ENCODE measurements around the gene PGAP6.

Gene PGAP6

DNA sequence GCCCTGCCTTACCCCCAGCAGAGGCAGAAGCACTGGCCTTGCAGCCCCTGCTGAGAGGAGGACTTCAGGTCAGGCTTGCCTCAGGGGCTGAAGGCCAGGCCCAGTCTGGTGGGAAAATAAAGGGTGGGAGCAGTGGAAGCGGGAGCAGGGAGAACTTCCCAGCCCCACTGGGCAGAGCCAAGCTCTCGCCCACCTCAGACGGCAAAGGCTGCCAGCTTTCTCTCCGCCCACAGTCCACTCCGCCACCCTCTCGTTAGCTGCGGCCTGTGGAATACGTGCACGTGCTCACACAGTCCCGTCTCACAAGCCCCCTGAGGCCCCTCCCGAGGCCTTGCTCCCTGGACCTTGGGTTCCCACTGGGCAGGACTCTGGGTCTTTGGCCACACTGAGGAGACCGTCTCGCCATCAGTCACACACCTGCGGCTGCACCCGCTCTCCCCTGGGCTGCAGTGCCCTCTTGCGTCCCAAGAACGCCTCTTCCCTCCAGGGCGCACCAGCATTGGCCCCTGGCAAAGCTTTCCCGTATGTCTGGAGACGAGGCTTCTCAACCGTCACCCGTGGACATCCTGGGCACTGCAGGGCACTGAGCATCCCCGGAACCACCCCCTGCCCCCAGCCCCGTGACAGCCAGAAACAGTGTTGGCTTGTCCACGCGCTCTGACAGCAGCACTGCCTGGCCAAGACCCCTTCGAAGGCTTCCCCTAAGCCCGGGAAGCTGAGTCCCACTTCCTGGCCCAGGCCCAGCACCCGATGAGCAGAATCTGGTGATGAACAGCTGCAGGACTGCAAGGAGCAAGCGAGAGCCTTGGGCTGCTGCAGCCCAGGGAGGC is 19.7 kb downstream of the PGAP6 start:
- TF ChIP-seq Cebpa-rat (IDR thresholded peaks at IDR 0.05), result no peak
- H3K27ac ChIP-seq, result peak overlapping the region; percentile 18; the same call in 1 of the 2 replicates
- peaks cover 55% of the 10 kb centered on the region for H3K4me1 ChIP-seq
- no peaks in the 10 kb centered on the region for H3K9me3 ChIP-seq
- H3K4me2 ChIP-seq, result peak overlapping the region; percentile 67
- no peaks in the 10 kb centered on the region for H3K27me3 ChIP-seq
- H3K36me3 ChIP-seq, result peaks cover 10% of the 10 kb centered on the region
- H3K4me3 ChIP-seq, result no peak overlapping the region
- peaks cover 7% of the 10 kb centered on the region; the same call in 1 of the 2 replicates for H4K20me1 ChIP-seq
- no peak overlapping the region for H3K9ac ChIP-seq

DNA sequence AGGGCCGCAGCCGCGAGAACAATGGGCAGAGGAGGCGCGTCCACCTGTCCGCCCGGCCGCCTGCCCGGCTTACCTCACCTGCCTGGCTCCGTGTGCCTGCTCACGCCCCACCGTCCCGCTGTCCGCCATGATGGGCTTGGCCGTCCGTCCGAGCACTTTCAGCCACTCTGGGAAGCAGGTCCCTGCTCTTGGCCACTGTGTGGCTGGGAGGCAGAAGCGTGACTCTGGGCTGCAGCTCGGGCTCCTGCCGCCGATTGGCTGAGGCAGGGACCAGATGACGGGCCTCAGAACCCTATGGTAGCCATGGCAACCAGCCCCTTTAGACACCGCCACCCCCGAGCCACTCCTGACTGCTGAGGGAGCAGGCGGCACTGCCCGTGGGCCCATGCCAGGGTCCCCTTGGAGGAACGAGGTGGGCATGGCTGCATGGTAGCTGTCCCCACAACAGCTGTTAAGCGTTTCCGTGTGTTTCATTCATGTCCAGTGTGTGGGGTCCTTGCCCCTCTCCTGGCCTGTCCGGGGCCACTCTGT is 20.4 kb downstream of the PGAP6 start:
- Histone ChIP-seq H3K4me1 (peaks cover 48% of the 10 kb centered on the region), H3K36me3 (peaks cover 3% of the 10 kb centered on the region; the same call in 1 of the 2 replicates), H3K27ac (peak overlapping the region; percentile 18; the same call in 1 of the 2 replicates), H3K9me3 (no peaks in the 10 kb centered on the region), H3K9ac (no peak overlapping the region), H4K20me1 (peaks cover 3% of the 10 kb centered on the region; the same call in 1 of the 2 replicates), H3K4me3 (no peak overlapping the region), H3K4me2 (peak overlapping the region; percentile 67; the same call in 1 of the 2 replicates), H3K27me3 (no peaks in the 10 kb centered on the region)
- no peak for TF ChIP-seq Cebpa-rat (IDR thresholded peaks at IDR 0.05)

DNA sequence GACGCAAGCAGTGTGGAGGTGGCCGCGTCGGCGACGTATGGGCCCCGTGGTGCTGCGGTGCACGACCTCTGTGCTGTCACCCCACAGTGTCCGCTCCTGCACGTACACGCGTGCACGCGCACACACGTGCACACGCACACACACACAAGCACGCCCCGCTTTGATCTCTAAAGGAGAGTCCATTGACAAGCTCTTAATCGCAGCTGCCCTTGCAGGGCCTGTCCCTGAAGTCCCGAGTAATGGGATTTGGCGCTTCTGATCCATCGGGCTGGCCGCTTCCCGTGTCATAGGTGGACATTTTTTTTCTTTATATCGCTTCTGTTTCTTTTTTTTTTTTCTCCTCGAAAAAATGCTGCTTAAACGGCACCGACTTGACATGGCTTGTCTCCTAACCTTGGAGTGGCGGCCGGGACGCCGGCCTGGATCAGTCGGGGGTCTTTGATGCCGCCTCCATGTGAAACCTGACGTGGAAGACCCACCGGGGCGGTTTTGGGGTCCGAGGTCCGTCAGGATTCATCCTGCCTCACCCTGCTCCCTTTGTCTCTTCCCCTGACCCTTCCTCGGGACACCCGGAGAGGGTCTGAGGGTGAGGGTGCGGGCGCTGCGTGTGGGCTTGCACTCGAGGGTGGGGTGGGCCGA is 21.0 kb downstream of the PGAP6 start:
- no peaks in the 10 kb centered on the region for H3K9me3 ChIP-seq
- no peak for TF ChIP-seq Cebpa-rat (IDR thresholded peaks at IDR 0.05)
- peaks cover 43% of the 10 kb centered on the region for H3K4me1 ChIP-seq
- no peaks in the 10 kb centered on the region for H4K20me1 ChIP-seq
- H3K9ac ChIP-seq, result no peak overlapping the region
- no peak overlapping the region for H3K4me3 ChIP-seq
- no peak overlapping the region for H3K4me2 ChIP-seq
- no peaks in the 10 kb centered on the region for H3K36me3 ChIP-seq
- H3K27me3 ChIP-seq, result no peaks in the 10 kb centered on the region
- no peak overlapping the region for H3K27ac ChIP-seq

DNA sequence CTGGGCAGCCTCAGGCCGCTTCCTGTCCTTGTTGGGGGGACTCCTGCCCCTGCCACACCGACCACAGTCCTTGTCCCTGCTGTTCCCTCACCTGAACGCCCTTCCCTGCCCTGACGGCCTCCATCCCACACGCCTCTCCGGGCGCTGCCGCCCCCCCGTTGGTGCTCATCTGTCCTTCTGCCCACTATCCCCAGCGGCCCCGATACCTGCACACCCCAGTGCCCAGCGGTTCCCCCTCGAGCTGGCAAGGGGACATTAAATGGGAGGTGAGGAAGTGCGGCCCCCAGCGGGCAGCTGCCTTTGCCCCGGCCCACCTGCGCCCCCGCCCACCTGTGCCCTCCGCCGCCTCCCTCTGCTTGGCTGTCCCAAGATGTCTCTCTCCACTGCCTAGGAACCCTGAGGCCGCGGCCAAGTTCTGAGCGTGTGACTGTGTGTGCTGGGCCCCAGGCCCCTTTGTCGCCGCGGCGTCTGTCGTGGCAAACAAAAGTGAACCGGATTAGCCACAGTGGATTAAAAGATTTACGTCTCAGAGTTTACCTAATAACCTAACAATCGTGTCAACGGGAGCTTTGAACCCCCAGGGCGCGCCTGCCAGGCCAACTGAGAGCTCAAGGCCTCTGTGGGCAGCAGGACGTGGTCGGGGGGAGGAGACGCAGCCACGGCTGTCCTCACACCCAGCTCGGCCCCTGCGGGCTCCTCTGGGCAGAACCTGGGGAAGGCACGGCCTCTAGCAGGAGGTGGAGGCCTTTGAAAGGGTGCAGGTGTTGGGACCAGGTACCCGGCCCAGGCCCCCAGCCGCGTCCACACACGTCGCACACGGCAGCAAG is 21.7 kb downstream of the PGAP6 start:
- Histone ChIP-seq H3K4me3 (no peak overlapping the region), H4K20me1 (no peaks in the 10 kb centered on the region), H3K27ac (no peak overlapping the region), H3K9ac (no peak overlapping the region), H3K27me3 (no peaks in the 10 kb centered on the region), H3K9me3 (no peaks in the 10 kb centered on the region), H3K4me2 (no peak overlapping the region), H3K36me3 (no peaks in the 10 kb centered on the region), H3K4me1 (peaks cover 37% of the 10 kb centered on the region)
- TF ChIP-seq Cebpa-rat (IDR thresholded peaks at IDR 0.05), result no peak

DNA sequence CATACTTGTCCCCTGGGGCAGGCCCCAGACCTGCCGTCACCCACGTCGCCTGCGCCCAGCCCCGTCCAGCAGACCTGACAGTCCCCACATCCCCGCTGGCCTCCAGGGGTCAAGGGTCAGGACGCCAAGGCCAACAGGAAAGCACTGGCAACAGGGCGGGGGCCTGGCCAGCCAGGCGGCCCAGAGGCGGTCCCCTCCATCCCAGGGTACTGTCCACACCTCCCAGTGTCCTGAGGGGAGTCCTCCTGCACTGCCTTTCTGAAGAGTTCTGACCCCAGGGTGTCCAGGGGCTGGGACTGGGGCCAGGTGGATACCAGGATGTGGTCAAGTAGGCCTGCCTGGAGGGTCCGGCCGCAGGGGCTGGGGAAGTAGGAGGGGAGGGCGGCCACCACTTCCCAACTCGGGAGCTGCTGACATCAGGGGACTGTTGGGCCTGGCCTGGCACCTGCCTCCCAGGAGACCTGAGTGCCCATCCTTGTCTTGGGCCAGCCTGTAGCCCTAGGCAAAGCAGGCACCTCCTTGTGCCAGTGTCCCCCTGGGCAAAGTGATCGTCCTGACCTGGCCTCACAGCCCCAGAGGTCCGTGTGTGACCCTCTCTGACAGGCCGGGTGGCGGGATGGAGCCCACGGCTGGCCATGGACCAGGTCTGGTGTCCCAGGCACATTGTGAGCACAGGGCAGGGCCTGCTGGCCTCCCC is 22.6 kb downstream of the PGAP6 start:
- Histone ChIP-seq H3K4me3 (no peak overlapping the region), H3K27me3 (no peaks in the 10 kb centered on the region), H3K27ac (no peak overlapping the region), H3K4me2 (no peak overlapping the region), H3K4me1 (peaks cover 34% of the 10 kb centered on the region), H4K20me1 (no peaks in the 10 kb centered on the region), H3K36me3 (no peaks in the 10 kb centered on the region), H3K9me3 (no peaks in the 10 kb centered on the region), H3K9ac (no peak overlapping the region)
- no peak for TF ChIP-seq Cebpa-rat (IDR thresholded peaks at IDR 0.05)

DNA sequence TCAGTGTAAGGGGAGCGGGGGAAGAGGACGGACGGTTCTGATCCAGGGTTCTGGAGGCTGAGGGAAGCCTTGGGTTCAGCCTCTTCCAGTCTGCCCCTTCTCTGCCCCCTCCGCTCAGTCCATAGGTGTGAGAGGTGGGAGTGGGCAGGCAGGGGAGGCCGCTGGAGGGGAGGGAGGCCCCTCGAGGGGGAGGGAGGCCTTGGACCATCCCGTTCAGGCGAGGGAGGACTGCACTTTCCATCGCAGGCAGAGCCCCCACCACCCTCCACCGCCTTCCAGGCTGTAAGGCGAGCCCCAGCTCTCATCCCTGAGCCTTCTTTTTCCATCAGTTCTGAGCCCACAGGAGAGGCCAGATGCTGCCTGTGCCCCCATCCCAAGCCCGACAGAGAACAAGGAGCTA is 25.0 kb downstream of the PGAP6 start:
- H3K36me3 ChIP-seq, result no peaks in the 10 kb centered on the region
- H3K27ac ChIP-seq, result no peak overlapping the region
- no peak for TF ChIP-seq Cebpa-rat (IDR thresholded peaks at IDR 0.05)
- H3K27me3 ChIP-seq, result no peaks in the 10 kb centered on the region
- H3K4me2 ChIP-seq, result no peak overlapping the region
- H3K9ac ChIP-seq, result no peak overlapping the region
- peaks cover 17% of the 10 kb centered on the region for H3K4me1 ChIP-seq
- H4K20me1 ChIP-seq, result peaks cover 3% of the 10 kb centered on the region
- no peaks in the 10 kb centered on the region for H3K9me3 ChIP-seq
- no peak overlapping the region for H3K4me3 ChIP-seq

DNA sequence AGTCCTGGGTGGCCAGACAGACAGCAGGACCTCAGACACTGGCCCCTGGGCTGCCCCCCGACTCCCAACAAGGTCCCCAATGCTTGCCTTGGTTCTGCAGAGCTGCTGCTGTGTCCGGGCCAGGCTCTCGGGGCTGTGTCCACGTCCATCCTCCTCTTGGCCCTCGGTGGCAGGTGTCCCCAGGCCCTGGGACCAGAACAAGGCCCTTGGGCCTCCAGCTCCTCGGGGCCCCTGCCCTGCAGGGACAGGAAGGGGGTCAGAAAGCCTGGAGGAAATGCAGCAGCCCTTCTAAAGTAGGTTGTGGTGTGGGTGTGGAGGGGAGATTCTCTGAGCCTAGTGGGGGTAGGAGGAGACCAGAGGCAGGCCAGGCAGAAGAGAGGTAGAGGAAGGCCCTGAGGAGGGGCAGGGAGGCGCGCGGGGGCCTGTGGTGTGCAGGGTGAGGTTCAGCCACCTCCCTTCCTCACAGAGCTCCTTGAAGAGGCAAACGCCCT is 26.8 kb downstream of the PGAP6 start:
- Histone ChIP-seq H3K4me1 (peaks cover 29% of the 10 kb centered on the region), H3K27ac (no peak overlapping the region)

DNA sequence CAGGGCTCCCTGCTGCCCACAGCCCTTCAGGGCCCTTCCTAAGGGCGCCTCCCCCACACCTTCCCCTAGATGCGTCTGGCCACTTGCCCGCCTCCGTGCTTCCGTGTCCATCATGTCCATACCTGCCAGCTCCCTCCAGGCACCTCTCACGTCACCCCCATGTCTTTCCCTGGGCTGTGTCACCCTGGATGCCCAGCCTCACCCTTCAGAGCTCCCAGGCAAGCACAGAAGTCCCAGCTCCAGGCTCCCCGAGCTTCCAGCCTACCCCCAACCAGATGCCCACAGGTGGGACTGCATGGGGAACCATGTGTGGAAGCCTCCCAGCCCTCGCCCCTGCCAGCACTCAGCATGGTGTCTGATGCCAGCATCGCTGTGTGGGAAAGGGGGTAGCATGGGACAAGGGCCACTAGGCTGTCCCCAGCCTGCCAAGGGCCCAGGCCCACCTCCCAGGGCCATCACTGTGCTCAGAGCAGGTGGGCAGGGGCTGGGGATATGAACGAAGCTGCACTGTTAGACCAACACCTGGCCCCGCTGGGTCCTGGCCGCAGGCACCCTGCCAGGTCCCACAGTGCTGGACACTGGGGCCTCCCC is 27.4 kb downstream of the PGAP6 start:
- Histone ChIP-seq H3K9me3 (no peaks in the 10 kb centered on the region), H3K27me3 (no peaks in the 10 kb centered on the region), H3K36me3 (peaks cover 12% of the 10 kb centered on the region), H4K20me1 (peaks cover 26% of the 10 kb centered on the region), H3K27ac (no peak overlapping the region), H3K4me2 (no peak overlapping the region), H3K4me3 (no peak overlapping the region), H3K9ac (no peak overlapping the region), H3K4me1 (peaks cover 35% of the 10 kb centered on the region)
- TF ChIP-seq Cebpa-rat (IDR thresholded peaks at IDR 0.05), result no peak

More for the DNA sequence above, 26.8 kb downstream of the PGAP6 start:
- Histone ChIP-seq H3K36me3 (peaks cover 9% of the 10 kb centered on the region), H3K27me3 (no peaks in the 10 kb centered on the region), H3K9ac (0 out of 2 replicates have a peak overlapping the region, but pooled peaks have one; percentile 19), H4K20me1 (peaks cover 20% of the 10 kb centered on the region), H3K4me3 (no peak overlapping the region), H3K9me3 (no peaks in the 10 kb centered on the region), H3K4me2 (no peak overlapping the region)
- no peak for TF ChIP-seq Cebpa-rat (IDR thresholded peaks at IDR 0.05)

All from BLaER1 (cell line).